ENCODE data around the gene MAPRE2.

Gene MAPRE2

DNA sequence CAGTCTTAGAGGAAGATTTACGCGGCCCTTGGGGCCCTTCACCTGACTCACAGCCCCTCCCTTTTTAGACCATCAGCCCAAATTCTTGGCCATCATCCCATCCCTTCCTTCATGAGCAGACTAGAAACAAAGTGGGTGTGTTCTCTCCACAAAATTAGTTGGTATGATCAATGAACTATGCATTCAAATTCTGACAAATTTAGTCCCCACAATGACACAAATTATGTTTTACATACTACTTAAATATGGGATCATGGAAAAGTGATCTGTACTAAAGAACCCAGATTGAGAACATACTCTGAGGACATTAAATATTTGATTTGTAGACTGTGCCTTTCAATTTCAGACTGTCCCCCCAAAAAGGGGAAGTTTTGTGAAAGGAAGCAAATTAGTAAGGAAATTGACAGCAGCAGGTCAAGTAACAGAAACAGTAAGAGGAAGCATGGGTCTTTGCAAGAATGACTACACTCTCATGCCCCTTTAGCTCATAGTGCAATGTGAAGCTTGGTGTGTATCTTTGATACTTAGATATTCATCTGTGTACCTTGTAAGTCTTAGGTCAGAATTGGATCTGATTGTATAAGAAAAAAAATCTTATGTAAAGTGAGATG lies 2.2 kb upstream of the MAPRE2 start:
- DNase-seq = no peak

GRCh38 chr18:35040638-35040987 lies 600 bp upstream of the MAPRE2 start:
- DNase-seq = no peak

DNA sequence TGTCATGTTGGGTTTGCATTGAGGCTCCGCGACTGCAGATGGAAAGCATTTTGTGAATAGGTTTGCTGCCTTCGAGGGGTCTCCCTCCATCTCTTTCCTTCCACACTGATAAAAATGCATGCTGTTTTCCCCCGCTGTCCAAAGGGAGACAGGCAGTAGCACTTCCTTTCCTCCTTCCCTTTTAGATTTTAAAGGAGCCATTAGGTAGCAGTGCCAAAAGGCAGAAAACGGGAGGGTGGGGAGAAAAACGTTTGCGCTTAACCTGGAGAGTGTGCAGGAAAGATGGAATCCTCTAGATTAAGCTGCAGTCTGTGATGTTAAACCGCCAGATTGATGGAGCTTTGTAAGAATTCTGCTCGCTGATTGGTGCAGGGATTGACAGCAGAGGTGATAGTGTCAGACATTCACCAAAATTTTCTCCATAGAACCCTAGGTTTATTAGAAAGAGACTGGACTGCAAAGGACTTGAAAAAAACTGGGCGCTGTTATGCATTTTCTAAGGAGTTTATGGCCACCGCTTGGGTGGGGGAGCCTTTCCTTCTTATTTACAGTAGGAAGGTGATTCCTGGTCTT lies 688 bp downstream of the MAPRE2 start:
- DNase-seq = no peak

DNA sequence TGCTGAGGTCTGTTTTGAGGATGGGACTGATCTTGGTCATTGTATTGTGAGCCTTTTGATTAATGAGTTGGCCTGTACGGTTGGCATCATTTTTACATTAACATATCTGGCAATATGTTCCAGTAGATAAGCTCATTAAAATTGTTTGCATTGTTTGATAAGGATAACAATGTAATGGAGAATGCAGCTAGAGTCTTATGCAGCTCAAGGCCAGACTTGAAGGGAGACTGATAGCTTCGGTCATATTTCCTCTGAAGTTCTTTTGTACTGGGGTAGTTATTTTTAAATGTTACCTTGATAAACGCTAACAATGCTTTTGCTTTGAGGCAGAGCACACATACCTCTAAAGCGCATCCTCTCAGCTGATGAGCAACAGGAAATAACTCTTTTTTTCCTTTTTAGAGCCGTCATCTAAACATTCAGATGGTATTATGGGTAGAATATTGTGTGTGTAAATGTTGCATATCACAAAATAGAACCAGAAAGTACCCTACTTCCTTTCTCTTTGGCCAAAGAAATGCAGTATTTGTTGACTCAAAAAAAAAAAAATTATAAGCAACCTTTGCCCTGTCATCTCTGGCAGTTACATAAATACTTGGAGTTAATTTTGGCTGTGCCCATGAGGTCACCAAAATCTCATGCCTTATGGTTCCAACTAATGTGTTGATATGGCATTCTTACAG lies 1.3 kb downstream of the MAPRE2 start:
- DNase-seq = no peak

- no peak for DNase-seq
These were observed 2.0 kb downstream of the MAPRE2 start for GRCh38 chr18:35043207-35043606.

DNA sequence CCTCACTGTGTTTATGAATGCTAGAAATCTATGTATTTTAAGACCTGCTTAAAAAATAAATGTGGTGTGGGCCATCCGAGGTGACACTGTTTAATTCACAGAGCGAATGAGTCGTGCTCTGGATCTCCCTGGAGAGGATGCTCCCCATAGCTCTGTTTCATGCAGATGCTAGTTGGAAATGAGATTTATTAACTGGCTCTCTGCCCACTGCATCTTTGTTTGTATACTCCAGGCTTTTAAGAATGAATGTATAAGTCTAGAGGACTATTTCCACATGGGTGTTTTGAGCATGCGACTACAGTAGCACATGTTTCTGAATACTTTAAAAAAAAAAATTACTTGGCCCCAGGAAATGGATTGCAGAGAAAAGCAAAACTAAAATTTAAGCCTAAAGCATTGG lies 3.9 kb downstream of the MAPRE2 start:
- DNase-seq = no peak

GRCh38 chr18:35045806-35046205 lies 4.6 kb downstream of the MAPRE2 start:
- DNase-seq = no peak

DNA sequence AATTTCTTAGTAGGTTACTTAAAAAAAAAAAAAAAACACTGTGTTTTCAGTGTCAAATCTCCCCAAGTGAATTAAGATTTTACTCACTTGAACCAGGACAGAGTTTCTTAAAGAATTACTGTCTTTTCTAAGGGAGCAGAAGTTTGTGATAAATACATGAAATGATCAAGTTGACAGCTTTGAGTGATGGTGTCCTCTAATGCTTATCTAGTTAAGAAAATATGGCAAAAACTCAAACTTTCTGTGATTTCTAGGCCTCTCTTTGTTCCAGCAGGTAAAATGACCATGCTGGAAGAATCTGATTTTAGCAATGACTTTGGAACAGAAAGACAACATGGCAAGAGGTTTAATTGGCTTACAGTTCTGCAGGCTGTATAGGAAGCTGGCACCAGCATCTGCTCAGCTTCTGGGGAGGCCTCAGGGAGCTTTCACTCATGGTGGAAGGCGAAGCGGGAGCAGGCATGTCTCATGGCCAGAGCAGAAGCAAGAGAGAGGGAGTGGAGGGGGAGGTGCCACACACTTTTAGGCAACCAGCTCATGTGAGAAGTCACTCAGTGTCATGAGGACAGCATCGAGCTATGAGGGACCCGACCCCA lies 6.6 kb downstream of the MAPRE2 start:
- DNase-seq = no peak

- no peak for DNase-seq
These were observed 8.2 kb downstream of the MAPRE2 start for GRCh38 chr18:35049111-35050027.

GRCh38 chr18:35050028-35050546 lies 8.9 kb downstream of the MAPRE2 start:
- no peak for DNase-seq

DNA sequence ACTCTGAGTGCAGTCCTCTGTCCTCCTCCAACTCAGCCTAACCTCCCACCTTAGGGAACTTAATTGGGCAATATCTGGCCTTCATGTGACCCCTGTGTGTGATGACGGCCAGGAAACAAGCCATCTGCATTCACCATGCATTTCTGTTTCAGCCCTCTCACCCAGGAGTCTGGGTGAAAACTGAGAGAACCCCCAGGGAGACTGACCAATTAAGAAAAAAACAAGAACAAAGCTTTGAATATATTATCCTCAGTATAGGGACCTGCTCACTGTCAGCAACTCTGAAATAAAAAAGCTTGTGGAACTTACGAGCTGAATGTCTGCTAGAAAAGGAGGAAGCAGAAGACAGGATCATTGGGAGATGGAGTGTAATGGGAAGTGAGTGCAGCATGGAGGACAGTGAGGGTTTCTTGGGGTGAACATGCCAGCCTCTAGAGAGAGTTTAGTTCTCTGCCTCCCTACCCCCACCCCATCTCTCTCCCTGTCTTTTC lies 9.5 kb downstream of the MAPRE2 start:
- DNase-seq = no peak

DNA sequence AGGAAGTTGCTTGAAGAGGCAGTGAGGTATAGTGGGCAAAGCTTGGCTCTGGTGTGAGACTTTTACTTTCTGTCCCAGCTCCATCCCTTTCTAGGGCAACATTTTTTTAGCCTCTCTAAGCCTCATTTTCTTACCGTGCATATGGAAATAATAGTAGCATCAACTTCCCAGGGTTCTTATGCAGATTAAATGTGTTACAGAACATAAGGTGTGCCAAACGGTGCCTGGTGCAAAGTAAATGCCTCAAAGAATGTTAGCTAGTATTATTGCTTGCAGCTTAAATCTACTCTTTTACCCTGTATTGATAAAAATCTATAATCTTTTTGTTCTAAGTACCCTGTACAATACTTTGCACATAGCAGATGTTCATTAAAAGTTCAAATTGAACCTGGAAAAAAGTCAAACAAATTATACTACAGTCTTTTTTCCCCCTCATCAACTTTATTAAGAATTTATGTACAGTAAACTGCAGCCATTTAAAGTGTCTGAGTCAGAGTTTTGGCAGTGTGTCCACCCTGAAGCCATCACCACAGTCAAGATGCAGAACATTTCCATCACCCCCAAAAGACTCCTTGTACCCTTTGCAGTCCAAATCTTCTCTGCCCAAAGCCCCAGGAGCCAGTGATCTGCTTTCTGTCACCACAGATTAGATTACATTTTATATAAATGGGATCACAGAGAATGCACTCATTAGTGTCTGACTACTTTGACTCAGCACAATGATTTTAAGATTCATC lies 10.6 kb downstream of the MAPRE2 start:
- DNase-seq = no peak

- DNase-seq = no peak
These were observed 13.2 kb downstream of the MAPRE2 start for GRCh38 chr18:35054401-35054800.

DNA sequence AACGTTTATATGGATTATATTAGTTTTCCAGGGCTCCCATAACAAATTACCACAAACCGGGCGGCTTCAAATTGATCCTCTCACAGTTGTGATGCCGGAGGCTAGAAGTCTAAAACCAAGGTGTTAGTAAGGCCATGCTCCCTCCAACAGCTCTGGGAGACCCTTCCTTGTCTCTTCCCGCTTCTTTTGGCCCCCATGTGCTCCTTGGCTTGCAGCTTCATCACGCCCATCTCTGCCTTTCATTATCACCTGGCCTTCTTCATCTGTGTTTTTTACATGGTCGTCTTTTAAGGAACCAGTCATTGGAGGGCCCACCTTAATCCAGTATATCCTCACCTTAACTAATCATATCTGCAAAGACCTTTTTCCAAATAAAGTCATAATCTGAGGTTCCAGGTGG lies 13.9 kb downstream of the MAPRE2 start:
- DNase-seq = no peak

GRCh38 chr18:35055726-35056125 lies 14.5 kb downstream of the MAPRE2 start:
- no peak for DNase-seq

- no peak for DNase-seq
These were observed 18.2 kb downstream of the MAPRE2 start for GRCh38 chr18:35059280-35059927.

GRCh38 chr18:35060122-35060815 lies 19.1 kb downstream of the MAPRE2 start:
- no peak for DNase-seq

DNA sequence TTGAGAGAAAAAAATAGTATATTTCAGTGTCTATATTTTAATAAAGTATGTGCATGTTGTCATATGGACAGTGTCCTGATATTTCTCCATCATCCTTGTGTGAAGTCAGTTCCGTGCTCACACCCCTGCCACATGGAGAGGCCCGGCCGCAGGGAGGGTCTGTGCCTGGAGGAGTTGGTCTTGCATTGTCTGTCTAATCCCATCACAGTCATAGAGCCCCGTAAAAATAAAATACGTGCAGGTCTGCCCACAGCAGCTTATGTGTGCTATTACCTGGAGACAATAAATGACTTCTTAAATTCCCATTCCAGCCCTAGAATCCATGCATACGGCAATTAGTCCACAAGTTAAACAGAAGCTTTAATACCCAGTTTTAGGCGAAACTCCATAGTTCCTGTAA lies 20.1 kb downstream of the MAPRE2 start:
- DNase-seq = no peak

DNA sequence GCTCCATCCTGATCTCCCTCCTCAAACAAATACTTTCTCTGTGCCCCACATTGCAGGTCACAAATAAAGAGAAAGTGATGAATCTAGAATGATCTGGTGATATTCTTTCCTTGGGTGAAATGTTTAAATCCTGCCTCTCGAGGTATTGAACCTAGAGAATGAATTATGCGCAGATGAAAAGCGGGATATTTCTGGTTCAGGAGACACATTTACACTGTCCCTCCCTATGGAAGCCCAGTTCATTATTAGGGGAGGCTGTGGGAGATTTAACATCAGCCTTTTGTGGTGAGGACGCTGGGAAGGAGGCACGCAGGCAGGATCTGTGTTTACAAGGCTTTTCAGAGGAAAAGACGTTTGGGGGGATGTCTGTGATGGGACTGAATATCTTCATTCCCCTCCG lies 20.6 kb downstream of the MAPRE2 start:
- DNase-seq = no peak

- DNase-seq = no peak
These were observed 21.2 kb downstream of the MAPRE2 start for GRCh38 chr18:35062408-35062807.

Data from NCI-H1930 (cell line).